Limb (tissue), 2 donors: ENCODE measurements around the gene C1GALT1C1.

Experiments used
- DNase-seq, 2 donors: peaks; one replicate each; pipeline ENCODE4 v3.0.0-alpha.2; 2016; ENCODE audit errors: extremely low spot score in 2 of 2

C1GALT1C1 gene

DNA sequence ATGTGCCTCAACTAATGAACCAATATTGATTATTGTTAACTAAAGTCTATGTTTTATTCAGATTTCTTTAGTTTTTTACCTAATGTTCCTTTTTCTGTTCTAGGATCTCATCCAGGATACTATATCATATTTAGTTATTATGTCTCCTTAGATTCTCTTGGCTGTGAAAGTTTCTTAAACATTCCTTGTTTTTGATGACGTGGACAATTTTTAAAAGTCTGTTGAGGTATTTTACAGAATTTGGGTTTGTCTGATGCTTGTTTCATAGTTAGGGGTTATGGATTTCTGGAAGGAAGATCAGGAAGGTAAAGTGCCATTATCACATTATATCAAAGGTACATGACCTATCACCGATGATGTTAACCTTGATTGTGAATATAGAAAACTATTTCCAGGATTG is 44.2 kb downstream of the C1GALT1C1 start:
- no peak for DNase-seq
